HK-2 (cell line): ENCODE measurements around the gene ASCC2.
"Not testable (repeated sequence)": the region's sequence is repeated elsewhere in the genome, so short reads cannot be mapped to it uniquely, and the experiment has no call there.

Experiments used
- DNase-seq: peaks from one replicate; pipeline ENCODE4 v3.0.0-alpha.2; 2018; ENCODE audit not compliant: unreplicated experiment

Gene ASCC2

GRCh38 chr22:29755889-29756288 is 82.2 kb downstream of the ASCC2 start:
- no peak for DNase-seq

DNA sequence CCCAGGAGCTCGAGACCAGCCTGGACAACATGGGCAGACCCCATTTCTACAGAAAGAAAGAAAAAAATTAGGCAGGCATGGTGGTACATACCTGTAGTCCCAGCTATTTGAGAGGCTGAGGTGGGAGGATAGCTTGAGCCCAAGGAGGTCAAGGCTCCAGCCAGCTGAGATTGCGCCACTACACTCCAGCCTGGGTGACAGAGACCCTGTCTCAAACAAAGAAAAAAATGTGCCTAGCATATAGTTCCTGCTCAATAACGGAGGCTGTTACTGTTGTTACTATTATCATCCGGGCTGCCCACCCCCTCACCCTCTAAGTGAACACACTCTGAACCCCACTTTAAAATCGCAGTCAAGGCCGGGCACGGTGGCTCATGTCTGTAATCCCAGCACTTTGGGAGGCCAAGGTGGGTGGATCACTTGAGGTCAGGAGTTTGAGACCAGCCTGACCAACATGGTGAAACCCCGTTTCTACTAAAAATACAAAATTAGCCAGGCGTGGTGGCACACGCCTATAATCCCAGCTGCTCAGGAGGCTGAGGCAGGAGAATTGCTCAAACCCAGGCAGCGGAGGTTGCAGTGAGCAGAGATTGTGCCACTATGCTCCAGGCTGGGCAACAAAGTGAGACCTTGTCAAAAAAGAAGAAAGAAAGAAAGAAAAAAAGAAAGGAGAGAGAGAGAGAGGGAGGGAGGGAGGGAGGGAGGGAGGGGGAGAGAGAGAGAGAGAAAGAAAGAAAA is 83.2 kb downstream of the ASCC2 start:
- not testable (repeated sequence) for DNase-seq

- DNase-seq: no peak
These were observed 84.0 kb downstream of the ASCC2 start for GRCh38 chr22:29753808-29754657.

- no peak for DNase-seq
These were observed 86.4 kb downstream of the ASCC2 start for GRCh38 chr22:29751669-29752068.

- DNase-seq: no peak
These were observed 87.2 kb downstream of the ASCC2 start for GRCh38 chr22:29750559-29751538.

DNA sequence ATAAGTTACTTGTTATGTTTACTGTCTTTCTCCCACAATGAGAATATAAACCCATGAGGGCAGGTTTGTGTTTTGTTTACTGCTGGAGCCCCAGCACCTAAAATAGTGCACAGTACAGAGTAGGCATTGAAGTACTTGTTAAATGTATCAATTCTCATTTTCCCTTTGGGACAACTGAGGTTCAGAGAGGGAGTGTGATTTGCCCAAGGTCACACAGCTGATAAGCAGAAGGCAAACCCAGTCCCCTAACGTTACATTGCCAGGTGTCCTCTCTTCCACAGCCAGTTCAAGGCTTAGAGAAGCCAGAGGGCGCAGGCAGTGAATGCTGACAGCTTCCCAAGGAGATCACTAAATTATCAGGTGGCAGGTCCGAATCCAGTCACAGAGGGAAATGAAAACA is 88.0 kb downstream of the ASCC2 start:
- DNase-seq: no peak

DNA sequence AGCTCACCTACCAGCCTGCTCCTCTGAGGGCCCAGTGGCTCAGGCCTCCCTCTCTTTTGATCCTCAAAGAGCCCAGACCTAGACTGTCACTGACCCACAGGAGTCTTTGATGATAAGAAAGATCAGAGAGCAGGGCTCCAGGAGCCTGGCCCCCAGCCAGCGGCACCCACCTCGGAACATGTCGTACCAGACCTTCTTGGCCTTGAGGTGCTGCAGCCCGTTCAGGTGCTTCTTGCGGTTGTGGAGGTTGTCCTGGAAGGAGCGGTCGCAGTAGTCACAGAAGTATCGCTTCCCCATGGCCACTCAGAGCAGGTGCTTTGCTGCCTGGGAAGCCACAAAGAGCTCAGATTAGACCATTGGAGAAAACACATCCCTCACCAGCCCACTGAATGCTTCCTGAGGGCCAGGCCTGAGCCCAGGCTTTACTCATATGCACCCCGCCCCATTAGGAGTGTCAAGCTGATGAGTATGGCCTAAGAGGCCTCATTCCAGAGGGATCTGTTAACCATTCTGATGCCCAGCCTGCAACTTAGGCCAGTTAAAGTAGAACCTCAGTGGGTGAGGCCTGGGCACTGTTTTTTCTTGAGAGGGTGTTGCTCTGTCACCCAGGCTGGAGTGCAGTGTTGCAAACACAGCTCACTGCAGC is 89.7 kb downstream of the ASCC2 start:
- no peak for DNase-seq

DNA sequence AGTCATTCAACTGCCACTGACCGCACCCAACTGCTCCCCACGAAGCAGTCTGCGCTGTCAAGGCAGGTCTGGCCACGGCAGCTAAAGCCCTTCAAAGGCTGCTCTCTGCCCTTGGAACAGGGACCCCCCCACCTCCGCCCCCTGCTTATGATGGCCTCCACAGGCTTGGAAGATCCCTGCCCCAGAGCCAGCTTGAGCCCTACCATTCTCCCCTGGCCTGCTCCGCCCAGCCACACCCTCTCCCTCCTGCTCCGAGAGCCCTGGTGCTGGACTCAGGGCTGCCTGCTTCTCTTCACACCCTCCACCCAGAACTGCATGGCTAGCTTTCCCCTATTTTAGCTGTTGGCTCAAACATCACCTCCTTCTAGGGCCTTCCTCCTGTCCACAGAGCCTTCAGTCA is 90.2 kb downstream of the ASCC2 start:
- no peak for DNase-seq

DNA sequence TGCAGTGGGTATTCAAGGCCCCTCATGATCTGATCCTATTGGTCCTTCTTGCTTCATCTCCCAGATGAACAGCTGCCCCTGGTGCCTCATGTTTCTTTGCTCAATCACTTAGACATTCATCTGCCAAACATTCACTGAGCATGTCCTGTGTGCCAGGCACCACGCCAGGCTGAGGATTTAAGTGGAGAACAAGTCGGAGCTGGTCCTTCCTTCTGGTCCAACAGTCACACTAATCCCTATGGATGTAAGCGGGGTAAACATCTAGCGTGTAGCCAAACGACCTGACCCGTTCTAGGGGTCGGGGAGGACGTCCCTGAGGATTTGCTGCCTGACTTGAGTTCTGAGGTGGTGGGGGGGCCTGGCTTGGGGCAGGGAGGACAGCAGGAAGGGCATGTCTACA is 93.2 kb downstream of the ASCC2 start:
- DNase-seq: no peak

GRCh38 chr22:29742326-29742725 is 95.7 kb downstream of the ASCC2 start:
- DNase-seq: no peak

DNA sequence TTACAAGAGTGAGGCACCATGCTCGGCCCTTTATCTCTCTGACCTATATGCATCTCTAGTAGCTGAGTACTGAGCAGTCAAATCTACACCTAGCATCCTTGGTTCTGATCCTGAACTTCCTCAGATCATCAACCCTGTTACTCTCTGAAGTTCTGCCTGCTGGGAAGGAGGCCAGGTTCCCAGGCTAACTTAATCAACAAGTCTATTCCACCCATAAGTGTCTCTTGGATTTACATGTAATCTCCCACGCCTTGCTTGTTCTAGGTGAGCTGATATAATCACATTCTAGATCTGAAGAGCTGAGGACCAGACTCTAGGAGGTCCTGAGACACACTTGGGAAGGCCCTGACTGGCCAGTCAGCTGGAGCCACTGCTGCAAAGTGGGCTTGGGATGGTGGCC is 96.1 kb downstream of the ASCC2 start:
- DNase-seq: no peak

GRCh38 chr22:29740216-29740615 is 97.9 kb downstream of the ASCC2 start:
- no peak for DNase-seq

- DNase-seq: no peak
These were observed 98.7 kb downstream of the ASCC2 start for GRCh38 chr22:29739346-29739875.
